GM21367 (cell line): ENCODE data around the gene NUP210.

ENCODE experiments used
- ATAC-seq: cut with Tn5 transposase; IDR thresholded peaks from one replicate; pipeline ENCODE4 v1.9.1; 2021; ENCODE audit not compliant: unreplicated experiment

The NUP210 gene

DNA sequence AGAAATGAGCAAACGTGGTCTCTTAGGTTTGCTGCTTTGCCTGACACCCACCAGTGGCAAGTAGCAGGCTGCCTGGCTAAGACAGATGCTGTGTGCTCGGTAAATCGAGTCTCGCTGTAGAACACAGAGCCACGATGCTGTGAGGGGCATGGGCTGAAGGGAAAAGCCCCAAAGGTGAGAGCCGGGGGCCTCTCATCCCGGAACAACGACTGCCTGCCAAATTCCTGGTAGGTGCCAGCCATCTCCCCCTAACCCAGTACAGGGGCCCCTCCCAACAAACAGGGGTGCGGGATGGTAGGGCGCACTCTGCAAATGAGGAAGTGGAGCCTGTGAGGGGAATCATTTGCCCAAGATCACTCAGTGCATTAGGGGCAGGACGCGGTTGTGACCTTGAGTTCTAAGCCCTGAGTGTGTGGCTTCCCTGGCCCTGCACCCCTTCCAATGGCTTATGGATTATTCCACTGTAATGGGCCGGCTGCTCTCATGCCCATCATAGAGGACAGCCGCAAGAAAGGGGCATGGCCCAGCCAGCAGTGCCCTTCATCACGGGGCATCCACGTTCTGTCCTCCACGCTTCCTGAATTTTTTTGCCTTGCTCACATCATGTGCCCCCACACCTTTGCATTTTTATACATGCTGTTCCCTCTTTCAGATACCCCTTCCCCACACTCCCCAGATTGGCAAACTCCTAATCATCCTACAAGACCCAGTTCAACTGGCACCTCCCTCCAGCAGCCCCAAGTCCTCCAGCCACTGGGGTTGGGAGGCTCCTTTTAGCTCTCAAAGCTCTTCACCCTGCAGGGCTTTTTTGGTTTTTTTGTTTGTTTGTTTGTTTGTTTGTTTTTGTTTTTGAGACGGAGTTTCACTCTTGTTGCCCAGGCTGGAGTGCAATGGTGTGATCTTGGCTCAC is 125.4 kb downstream of the NUP210 start:
- no peak for ATAC-seq

DNA sequence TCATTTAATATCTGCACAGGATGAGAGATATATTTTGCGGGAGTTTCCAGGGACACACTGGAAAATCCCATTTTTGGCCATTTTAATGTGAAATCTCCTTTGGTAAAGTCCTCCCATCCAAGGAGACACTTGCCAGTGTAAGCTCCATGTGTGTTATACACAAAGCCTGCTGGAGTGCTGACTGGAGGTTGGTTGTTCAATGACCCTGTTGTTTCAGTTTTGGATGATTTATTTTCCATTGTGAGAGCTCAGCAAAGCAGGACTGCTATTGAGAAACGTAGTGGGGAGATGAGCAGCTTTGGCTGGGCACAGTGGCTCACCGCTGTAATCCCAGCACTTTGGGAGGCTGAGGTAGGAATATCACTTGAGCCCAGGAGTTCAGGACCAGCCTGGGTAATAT is 127.7 kb downstream of the NUP210 start:
- no peak for ATAC-seq

DNA sequence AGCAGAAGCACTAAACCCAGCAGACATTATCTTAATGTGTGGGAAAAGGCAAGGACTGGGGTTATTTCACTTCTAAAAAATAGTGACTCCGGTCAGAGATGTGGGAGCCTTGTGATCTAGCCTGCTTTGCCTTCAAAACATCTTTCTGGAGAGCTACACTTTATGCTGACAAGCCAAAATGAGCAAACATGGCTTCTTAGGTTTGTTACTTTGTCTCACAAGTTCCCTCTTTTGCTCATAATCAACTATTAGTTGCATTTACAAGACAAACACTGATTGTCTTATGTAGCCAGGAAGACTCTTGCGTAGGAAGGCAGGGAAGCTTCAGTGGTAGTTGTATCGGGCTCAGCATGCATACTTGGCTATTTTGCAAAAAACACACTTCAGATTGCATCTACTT is 129.2 kb downstream of the NUP210 start:
- no peak for ATAC-seq

- ATAC-seq = no peak
Observed at GRCh38 chr3:13289771-13290285, 130.3 kb downstream of the NUP210 start.

- no peak for ATAC-seq
Observed at GRCh38 chr3:13288732-13289718, 131.1 kb downstream of the NUP210 start.

DNA sequence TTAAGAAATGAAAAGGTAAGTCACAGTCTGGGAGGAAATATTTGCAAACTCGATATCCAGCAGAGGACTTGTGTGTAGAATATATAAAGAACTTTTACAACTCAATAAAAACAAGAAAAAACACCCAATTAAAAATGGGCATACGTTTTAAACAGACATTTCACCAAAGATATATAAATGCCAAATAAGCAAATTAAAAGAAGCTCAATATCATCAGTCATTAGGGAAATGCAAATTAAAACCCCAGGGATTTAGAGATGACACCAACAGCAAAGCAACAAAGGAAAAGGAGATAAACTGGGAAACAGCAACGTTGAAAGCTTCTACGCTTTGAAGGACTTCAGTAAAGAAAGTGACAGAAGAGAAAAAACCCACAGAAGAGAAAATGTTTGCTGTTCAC is 132.3 kb downstream of the NUP210 start:
- no peak for ATAC-seq

DNA sequence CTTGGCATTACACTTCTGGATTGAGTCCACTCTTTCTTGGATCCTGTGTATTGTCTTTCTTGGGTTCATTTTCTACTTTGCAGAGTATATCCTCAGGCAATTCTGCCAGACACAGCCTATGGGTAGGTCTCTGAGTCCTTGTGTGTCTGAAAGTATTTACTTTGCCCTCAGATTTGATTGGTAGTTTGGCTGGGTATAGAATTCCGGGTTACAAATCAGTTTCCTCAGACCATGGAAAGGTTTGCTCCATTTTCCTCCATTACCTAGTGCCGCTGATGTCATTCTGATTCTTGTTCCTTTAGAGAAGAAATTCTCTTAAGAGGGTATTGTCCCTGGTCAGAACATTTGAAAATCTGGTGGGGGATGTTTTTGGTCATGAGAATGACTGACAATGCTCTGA is 133.2 kb downstream of the NUP210 start:
- ATAC-seq = no peak

- ATAC-seq = no peak
Observed at GRCh38 chr3:13285007-13285567, 135.0 kb downstream of the NUP210 start.

DNA sequence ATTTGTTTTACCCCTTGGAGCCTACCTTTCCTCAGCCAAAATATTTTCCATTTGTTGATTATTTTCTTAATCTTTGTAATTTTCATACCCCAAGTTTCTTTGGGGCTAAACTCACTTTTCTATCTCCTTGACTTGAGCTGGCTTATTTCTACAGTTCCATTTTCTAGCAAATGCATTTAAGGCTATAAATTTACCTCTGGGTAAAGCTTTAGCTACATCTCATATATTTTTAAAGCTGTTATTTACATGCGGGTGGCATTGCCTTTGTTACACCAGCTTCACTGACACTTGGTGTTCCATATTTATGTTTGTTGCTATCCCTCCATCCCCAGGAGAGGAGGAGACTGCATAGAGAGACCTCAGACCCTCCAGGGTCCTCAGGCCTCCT is 136.3 kb downstream of the NUP210 start:
- ATAC-seq = no peak

DNA sequence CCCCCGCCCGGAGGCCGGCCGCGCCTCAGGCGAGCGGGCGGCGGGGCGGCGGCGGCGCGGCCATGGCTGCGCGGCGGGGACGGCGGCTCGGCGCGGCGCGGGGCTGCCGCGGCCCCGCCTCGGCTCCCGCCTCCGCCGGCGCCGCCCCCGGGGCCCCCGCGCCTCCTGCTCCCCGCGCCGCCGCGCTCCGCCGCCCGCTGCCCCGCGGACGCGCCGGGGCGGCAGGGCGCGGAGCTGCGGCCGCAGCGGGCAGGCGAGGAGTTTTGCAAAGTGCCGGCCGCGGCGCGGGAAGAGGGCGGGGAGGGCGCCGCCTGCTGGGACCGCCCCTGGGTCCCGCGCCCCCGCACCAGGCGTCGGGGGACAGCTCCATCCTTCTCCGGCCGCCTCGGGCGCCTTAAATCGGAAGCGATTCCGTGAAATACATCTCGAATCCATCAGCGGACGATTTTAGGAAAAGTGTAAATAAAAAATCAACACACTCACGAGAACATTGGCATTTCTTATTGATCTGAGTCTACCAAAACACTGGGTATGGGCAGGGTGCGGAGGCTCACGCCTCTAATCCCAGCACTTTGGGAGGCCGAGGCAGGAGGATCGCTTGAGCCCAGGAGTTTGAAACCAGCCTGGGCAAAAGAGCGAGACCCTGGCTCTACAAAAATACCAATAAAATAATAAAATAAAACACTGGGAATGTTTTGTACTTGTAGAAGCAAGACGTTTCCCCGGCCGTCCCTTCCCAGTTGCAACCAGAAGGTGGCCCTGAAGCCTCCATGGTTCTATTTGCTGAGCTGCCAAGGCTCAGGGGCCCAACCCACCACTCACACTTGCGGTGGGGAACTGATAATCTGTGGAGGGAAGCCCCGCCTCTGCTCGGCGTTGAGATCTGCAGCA is 136.9 kb downstream of the NUP210 start:
- ATAC-seq = no peak

DNA sequence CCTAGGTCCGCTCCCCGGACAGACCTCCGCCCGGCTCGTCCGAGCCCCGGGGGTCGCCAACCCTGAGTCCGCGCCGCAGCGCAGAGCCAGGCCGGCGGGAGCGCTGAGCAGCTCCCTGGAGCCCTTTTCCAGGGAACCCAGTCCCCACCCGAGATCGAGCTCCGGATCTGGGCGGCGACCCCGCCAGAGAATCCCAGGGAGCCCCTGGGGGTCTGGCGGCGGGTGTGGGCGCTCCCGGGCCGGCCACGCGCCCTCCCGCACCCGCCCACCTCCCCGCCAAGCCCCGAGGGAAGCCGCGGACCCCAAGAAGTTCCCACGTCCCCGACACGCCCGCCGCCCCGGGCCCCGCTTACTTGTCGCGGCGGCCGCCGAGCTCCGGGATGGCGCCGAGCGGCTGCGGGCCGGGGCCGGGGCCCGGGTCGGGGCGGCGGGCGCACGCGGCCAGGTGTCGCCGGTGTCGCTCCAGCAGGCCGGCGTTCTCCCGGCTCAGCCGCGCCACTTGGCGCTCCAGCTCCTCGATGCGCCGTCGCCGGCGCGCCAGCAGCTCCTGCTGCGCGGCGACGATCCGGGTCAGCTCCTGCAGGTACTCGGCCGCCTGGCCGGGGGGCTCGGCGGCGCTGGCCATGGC is 137.7 kb downstream of the NUP210 start:
- no peak for ATAC-seq

DNA sequence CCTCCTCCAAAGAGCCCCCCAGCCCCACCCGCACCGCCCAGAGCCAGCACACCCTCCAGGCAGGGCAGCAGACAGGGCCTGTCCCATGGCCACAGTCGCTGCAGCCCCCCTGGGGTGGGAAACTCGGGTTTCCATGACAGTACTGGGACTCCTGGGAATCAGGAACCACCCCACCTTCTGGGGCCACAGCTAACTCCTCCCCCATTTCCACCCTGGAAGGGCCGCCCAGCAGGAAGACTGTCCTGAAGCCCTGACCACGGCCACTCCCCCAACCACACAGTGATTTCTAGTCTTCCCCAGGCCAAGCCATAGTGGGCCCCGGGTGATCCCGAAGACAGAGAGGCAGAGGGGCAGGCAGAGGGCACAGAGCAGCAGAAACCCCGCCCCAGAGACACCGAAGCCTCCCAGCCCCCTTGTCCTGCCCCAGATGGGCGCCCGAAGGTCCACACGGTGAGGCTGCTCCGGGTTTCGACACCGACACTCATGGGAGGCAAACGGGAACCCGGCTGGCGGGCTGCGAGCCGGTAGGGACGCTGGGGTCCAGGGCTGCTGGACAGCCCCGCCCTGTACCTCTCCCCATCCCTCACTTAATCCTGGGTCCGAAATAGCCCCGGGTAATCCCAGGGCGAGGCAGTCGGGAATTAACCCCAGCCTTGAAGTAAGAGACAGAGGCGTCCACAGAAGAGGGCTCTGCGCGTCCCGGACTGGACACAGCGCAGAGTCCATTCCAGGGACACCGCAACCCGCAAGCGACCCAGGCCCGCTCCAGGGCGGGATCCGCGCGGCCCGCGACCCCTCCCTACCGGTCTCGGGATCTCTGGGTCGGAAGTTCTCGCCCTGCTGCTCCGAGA is 138.4 kb downstream of the NUP210 start:
- no peak for ATAC-seq

- no peak for ATAC-seq
Observed at GRCh38 chr3:13280811-13281506, 139.2 kb downstream of the NUP210 start.

GRCh38 chr3:13280122-13280790 is 139.9 kb downstream of the NUP210 start:
- ATAC-seq = no peak

DNA sequence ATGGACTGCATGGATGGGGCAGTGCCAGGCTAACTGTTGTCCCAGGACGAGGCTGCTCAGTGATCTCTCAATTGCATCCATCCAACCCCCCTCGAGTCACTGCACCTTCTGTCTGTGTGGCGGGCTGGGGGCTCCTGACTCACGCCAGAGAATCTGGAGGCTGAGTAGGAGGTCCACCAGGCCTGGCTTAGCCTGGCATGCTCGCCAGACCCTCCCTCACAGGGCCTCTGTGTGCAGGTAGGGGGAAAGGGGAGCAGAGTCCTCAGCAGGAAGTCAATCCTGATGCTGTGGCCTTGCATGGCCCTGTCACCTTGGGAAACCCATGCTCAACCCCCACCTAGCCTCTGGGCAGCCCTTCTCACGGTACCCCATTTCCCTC is 140.6 kb downstream of the NUP210 start:
- no peak for ATAC-seq

- no peak for ATAC-seq
Observed at GRCh38 chr3:13278783-13279531, 141.2 kb downstream of the NUP210 start.
